NCI-H526 (cell line): ENCODE measurements around the gene OR7D4.
"Not testable (repeated sequence)": the region's sequence is repeated elsewhere in the genome, so short reads cannot be mapped to it uniquely, and the experiment has no call there.

Source experiments
- DNase-seq, 2 experiments: peaks; one replicate each; lab custom pipeline; 2025; lab: John Stamatoyannopoulos, UW

The OR7D4 gene

GRCh38 chr19:9219489-9219888 lies at the start of gene OR7D4:
Gene OR7D4 (minus strand): TSS chr19:9219589. CDS start chr19:9214837, 4,752 bp downstream.
- DNase-seq: no peak

- DNase-seq: no peak
Observed at GRCh38 chr19:9251236-9251635, 31.8 kb upstream of the OR7D4 start.

GRCh38 chr19:9250630-9251029 lies 31.2 kb upstream of the OR7D4 start, which contains the start of gene OR7E24:
Gene OR7E24 (plus strand): TSS chr19:9250930. CDS start chr19:9251044, 114 bp downstream.
- DNase-seq: no peak

- peak in 1 of 2 experiments; percentile 52 for DNase-seq
Observed at GRCh38 chr19:9205501-9206113, 13.8 kb downstream of the OR7D4 start.

- not testable (repeated sequence) for DNase-seq
Observed at GRCh38 chr19:9198044-9198443, 21.3 kb downstream of the OR7D4 start.

- DNase-seq: no peak
Observed at GRCh38 chr19:9189535-9189934, 29.9 kb downstream of the OR7D4 start.

- no peak for DNase-seq
Observed at GRCh38 chr19:9187191-9187590, 32.2 kb downstream of the OR7D4 start.

- no peak for DNase-seq
Observed at GRCh38 chr19:9183000-9183399, 36.4 kb downstream of the OR7D4 start.

- DNase-seq: no peak
Observed at GRCh38 chr19:9178901-9179300, 40.5 kb downstream of the OR7D4 start, which contains the start of gene OR7D2. Gene OR7D2 (plus strand): TSS chr19:9178979. CDS start chr19:9185782, 6,803 bp downstream.

GRCh38 chr19:9175326-9175725 lies 44.1 kb downstream of the OR7D4 start:
- DNase-seq: no peak

- no peak for DNase-seq
Observed at GRCh38 chr19:9171393-9171991, 47.9 kb downstream of the OR7D4 start.

- no peak for DNase-seq
Observed at GRCh38 chr19:9166846-9167245, 52.5 kb downstream of the OR7D4 start.

- DNase-seq: no peak
Observed at GRCh38 chr19:9165261-9165660, 54.1 kb downstream of the OR7D4 start.

- no peak for DNase-seq
Observed at GRCh38 chr19:9161427-9161826, 58.0 kb downstream of the OR7D4 start.
